ENCODE data around the gene RUNDC3A. TPM values are rescaled to one million over a fixed set of nuclear protein-coding genes. Genes with fewer than 3 reads are reported as not detected.

RUNDC3A gene
- total RNA-seq, 1 donor from 2014 or later = 0.40 TPM

DNA sequence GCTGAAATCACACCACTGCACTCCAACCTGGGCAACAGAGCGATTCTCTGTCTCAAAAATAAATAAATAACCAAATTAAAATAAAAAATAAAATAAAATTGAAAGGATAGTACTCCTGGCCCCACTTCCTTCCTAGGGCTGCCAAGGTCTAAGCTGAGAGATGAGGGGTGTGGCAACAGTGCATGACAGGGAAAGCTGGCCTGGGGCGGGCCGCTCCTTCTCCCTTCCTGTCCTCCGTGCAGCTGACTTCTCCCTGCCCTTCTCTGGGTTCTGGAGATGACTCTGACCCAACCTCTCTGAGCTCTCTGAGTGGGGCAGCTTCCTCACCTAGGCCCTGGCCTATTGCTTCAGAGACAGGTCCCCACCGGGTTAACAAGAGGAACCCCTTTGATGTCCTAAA is 25.0 kb downstream of the RUNDC3A start:
- Mint-ChIP-seq H3K36me3 (ENCODE audit: low read depth) (no peaks in the 10 kb centered on the region), H3K27ac (ENCODE audit: unreplicated experiment) (no peak overlapping the region), H3K4me1 (ENCODE audit: low read depth) (peaks cover 3% of the 10 kb centered on the region), H3K4me3 (ENCODE audit: unreplicated experiment) (no peak overlapping the region), H3K9me3 (ENCODE audit: low read depth) (no peaks in the 10 kb centered on the region), H3K27me3 (ENCODE audit: low read depth) (peaks cover 2% of the 10 kb centered on the region)
- TF ChIP-seq, protein P1, sequence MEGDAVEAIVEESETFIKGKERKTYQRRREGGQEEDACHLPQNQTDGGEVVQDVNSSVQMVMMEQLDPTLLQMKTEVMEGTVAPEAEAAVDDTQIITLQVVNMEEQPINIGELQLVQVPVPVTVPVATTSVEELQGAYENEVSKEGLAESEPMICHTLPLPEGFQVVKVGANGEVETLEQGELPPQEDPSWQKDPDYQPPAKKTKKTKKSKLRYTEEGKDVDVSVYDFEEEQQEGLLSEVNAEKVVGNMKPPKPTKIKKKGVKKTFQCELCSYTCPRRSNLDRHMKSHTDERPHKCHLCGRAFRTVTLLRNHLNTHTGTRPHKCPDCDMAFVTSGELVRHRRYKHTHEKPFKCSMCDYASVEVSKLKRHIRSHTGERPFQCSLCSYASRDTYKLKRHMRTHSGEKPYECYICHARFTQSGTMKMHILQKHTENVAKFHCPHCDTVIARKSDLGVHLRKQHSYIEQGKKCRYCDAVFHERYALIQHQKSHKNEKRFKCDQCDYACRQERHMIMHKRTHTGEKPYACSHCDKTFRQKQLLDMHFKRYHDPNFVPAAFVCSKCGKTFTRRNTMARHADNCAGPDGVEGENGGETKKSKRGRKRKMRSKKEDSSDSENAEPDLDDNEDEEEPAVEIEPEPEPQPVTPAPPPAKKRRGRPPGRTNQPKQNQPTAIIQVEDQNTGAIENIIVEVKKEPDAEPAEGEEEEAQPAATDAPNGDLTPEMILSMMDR (IDR thresholded peaks at IDR 0.05) = no peak
- DNase-seq (ENCODE audit: low spot score) = no peak

DNA sequence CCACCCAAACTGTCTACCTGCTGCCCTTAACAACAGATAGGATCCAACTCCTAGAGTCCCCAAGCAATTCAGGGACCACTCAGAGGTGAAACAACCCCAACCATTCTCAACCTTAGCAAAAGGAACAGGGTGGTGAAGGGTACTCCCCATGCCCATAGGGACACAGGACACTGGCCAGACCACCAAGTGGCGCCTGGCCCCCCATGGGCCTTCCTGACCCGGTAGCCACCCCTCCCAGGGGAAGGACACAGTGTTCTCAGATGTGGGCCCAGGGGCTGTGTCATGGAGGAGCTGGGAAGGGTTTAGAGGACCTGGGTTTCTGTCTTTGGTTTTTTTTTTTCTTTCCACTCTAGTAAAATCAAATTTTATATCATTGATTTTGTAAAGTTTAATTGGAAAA is 25.9 kb downstream of the RUNDC3A start:
- H3K4me1 Mint-ChIP-seq (ENCODE audit: low read depth) = peaks cover 3% of the 10 kb centered on the region
- peaks cover 2% of the 10 kb centered on the region for H3K27me3 Mint-ChIP-seq (ENCODE audit: low read depth)
- TF ChIP-seq, protein P1 (IDR thresholded peaks at IDR 0.05) = no peak
- H3K9me3 Mint-ChIP-seq (ENCODE audit: low read depth) = no peaks in the 10 kb centered on the region
- H3K36me3 Mint-ChIP-seq (ENCODE audit: low read depth) = no peaks in the 10 kb centered on the region
- no peak overlapping the region for H3K4me3 Mint-ChIP-seq (ENCODE audit: unreplicated experiment)
- H3K27ac Mint-ChIP-seq (ENCODE audit: unreplicated experiment) = no peak overlapping the region
- no peak for DNase-seq (ENCODE audit: low spot score)

DNA sequence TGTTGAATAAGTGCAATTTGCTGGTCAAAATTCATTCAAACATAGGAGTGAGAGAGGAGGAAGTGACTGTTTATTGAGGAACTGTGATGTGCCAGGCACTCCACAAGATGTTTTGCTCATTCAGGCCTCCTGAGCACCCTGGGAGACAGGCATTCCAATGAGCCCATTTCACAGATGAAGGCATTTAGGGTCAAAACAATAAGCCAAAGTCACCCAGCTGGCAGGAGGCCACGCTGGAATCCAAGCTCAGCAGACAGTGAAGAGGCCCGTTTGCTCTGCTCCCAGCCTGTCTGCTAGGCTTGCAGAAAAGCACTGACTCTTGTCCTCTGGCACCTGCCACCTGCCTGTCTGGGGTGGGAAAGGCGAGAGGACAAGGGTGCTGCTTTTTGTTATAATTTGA is 26.3 kb downstream of the RUNDC3A start:
- TF ChIP-seq, protein P1 (IDR thresholded peaks at IDR 0.05) = no peak
- Mint-ChIP-seq H3K27me3 (ENCODE audit: low read depth) (peaks cover 2% of the 10 kb centered on the region), H3K27ac (ENCODE audit: unreplicated experiment) (no peak overlapping the region), H3K4me3 (ENCODE audit: unreplicated experiment) (no peak overlapping the region), H3K36me3 (ENCODE audit: low read depth) (no peaks in the 10 kb centered on the region), H3K4me1 (ENCODE audit: low read depth) (peaks cover 3% of the 10 kb centered on the region), H3K9me3 (ENCODE audit: low read depth) (no peaks in the 10 kb centered on the region)
- no peak for DNase-seq (ENCODE audit: low spot score)

DNA sequence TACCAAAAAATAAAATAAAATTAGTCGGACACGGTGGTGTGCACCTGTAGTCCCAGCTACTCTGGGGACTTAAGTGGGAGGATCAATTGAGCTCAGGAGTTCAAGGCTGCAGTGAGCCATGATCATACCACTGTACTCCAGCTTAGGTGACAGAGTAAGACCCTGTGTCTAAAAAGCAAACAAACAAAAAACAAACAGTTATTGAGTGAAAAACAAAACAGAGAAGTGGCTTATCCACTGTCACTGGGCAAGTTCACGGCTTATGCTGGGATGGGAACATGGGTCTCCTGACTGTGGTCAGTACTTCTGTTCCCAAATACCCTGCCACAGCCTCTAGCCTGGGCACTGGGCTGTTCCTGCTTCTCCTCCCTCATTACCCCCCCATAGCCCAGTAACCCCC is 27.2 kb downstream of the RUNDC3A start:
- H3K27ac Mint-ChIP-seq (ENCODE audit: unreplicated experiment) = no peak overlapping the region
- no peak for DNase-seq (ENCODE audit: low spot score)
- no peaks in the 10 kb centered on the region for H3K36me3 Mint-ChIP-seq (ENCODE audit: low read depth)
- TF ChIP-seq, protein P1 (IDR thresholded peaks at IDR 0.05) = no peak
- H3K27me3 Mint-ChIP-seq (ENCODE audit: low read depth) = peaks cover 2% of the 10 kb centered on the region
- no peaks in the 10 kb centered on the region for H3K9me3 Mint-ChIP-seq (ENCODE audit: low read depth)
- peaks cover 3% of the 10 kb centered on the region for H3K4me1 Mint-ChIP-seq (ENCODE audit: low read depth)
- H3K4me3 Mint-ChIP-seq (ENCODE audit: unreplicated experiment) = no peak overlapping the region

DNA sequence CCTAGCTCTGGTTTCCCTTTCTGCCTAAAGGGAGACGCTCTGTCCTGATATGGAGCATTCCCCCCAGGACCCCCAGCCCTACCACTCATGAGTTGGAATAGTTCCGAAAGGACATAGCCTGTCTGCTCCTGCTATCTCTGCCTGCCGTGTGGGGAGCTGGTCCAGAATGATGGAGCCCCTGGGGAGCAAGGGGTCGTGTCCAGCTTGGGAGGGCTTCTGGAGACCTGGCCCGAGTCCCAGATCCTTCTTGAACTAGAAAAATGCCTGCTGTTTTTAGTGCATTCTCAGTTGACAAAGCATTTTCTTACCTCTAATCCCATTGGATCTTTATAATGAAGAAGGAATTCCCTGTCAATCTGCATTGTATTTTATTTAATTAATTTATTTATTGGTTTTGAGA is 27.6 kb downstream of the RUNDC3A start:
- TF ChIP-seq, protein P1 (IDR thresholded peaks at IDR 0.05) = no peak
- Mint-ChIP-seq H3K4me1 (ENCODE audit: low read depth) (peaks cover 3% of the 10 kb centered on the region), H3K27me3 (ENCODE audit: low read depth) (peaks cover 2% of the 10 kb centered on the region), H3K36me3 (ENCODE audit: low read depth) (no peaks in the 10 kb centered on the region), H3K27ac (ENCODE audit: unreplicated experiment) (no peak overlapping the region), H3K9me3 (ENCODE audit: low read depth) (no peaks in the 10 kb centered on the region), H3K4me3 (ENCODE audit: unreplicated experiment) (no peak overlapping the region)
- no peak for DNase-seq (ENCODE audit: low spot score)
